Suprapubic skin (tissue), 4 donors: ENCODE results near the gene DBNDD2. TPM values are rescaled to one million over a fixed set of nuclear protein-coding genes. Genes with fewer than 3 reads are reported as not detected.

Experiments
- DNase-seq, 2 donors: peaks; one replicate each; pipeline ENCODE4 v3.0.0-alpha.2; 2019; ENCODE audit warnings: low spot score in 2 of 2
- H3K27ac ChIP-seq: fragments of 200-600 bp; sonication (generic); one replicate; pipeline ENCODE4 v1.5.1; 2019
- H3K27me3 ChIP-seq: fragments of 200-600 bp; sonication (generic); one replicate; pipeline ENCODE4 v1.5.1; 2019
- H3K36me3 ChIP-seq: fragments of 200-600 bp; sonication (generic); one replicate; pipeline ENCODE4 v1.5.1; 2019
- H3K4me1 ChIP-seq: fragments of 200-600 bp; sonication (generic); one replicate; pipeline ENCODE4 v1.5.1; 2019
- H3K4me3 ChIP-seq: fragments of 200-600 bp; sonication (generic); one replicate; pipeline ENCODE4 v1.5.1; 2019; ENCODE audit warnings: mild to moderate bottlenecking
- H3K9me3 ChIP-seq: fragments of 200-600 bp; sonication (generic); one replicate; pipeline ENCODE4 v1.5.1; 2019
- CTCF ChIP-seq, 2 donors: fragments of 200-600 bp in 1 of 2; fragments of 450-650 bp in 1 of 2; sonication (generic) in 1 of 2; IDR thresholded peaks; one replicate each; pipeline ENCODE4 v1.5.1; 2016 to 2019; ENCODE audit warnings: antibody characterized with exemption in 2 of 2, mild to moderate bottlenecking in 1 of 2, moderate library complexity in 1 of 2
- EP300 ChIP-seq: sonication (generic); formaldehyde crosslinking; IDR thresholded peaks from one replicate; pipeline ENCODE4 v1.6.1; 2017; ENCODE audit warnings: antibody characterized with exemption
- POLR2A ChIP-seq, 2 donors: fragments of 450-650 bp; IDR thresholded peaks; one replicate each; pipeline ENCODE4 v1.6.1; 2017; ENCODE audit warnings: antibody characterized with exemption in 2 of 2, mild to moderate bottlenecking in 2 of 2, moderate library complexity in 2 of 2
- POLR2AphosphoS5 ChIP-seq, 3 donors: sonication (generic); formaldehyde crosslinking; IDR thresholded peaks; one replicate each; pipeline ENCODE4 v1.6.1; 2017; ENCODE audit warnings: antibody characterized with exemption in 3 of 3
- WGBS: methylation state at CpG from one replicate; pipeline ENCODE4 v1.1.5; 2018; 5-methylcytosine and 5-hydroxymethylcytosine counted together
- total RNA-seq, 4 donors: library from RNA; depleted of rRNA; stranded (reverse); fragments of >200 nt; gene quantifications; one replicate each; pipeline ENCODE4 v1.1.0, GENCODE V29; 2016

The DBNDD2 gene
- total RNA-seq, 4 donors from 2014 or later = 42.4 to 72.3 (median 49.7) TPM

DNA sequence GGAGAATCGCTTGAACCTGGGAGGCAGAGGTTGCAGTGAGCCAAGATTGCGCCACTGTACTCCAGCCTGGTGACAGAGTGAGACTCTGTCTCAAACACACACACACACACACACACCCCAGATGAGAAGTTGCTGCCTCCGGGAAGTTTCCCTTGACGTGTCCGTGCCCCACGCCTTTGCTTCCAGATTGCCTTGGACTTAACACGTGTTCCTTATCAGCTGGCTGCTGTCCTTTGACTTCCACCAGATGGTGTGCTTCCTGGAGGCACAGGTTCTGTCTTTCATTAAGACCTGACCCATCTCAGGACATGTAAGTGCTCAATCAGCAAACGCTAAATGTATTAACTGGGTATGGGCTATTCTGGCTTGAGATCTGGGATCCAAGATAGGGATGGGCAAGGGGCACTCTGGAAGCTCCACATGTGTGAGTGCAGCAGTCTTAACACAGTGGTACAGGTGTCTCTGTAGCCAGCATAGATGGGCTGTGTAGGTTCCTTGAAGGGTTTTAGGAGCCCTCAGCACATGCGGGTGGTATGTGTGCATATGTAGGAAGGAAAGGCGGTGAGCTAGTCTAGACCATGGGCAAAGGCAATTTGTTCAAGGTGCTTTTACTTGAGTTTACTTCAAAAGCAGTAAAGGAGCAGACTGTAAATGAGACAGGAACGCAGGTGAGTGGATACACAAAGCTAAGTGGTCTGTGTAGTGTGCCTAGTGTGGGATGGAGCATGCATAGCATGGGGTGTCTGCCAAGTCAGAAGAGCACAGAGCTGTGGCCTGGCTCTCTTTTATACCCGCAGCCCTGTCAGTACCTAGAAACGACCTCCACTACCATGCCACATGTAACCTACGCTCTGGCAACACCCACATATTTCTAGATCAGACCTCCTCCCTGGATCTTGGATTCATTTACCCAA, 19.4 kb downstream of the DBNDD2 start:
- Histone ChIP-seq H3K9me3 (no peaks in the 10 kb centered on the region), H3K4me1 (peaks cover 6% of the 10 kb centered on the region), H3K36me3 (peaks cover 32% of the 10 kb centered on the region), H3K4me3 (no peak overlapping the region), H3K27ac (no peak overlapping the region), H3K27me3 (no peaks in the 10 kb centered on the region)
- WGBS = 75% methylated on average over 13 of the region's 14 CpGs
- DNase-seq = peak in 1 of 2 donors; percentile 49
- no peak for TF ChIP-seq POLR2AphosphoS5 (IDR thresholded peaks at IDR 0.05)
- TF ChIP-seq CTCF (IDR thresholded peaks at IDR 0.05) = no peak
- TF ChIP-seq POLR2A (IDR thresholded peaks at IDR 0.05) = no peak
- no peak for TF ChIP-seq EP300

GRCh38 chr20:45429618-45430017, 21.5 kb downstream of the DBNDD2 start:
- TF ChIP-seq POLR2AphosphoS5 (IDR thresholded peaks at IDR 0.05) (no peak), EP300 (no peak), CTCF (IDR thresholded peaks at IDR 0.05) (no peak)
- DNase-seq = no peak
- no peak overlapping the region for H3K27ac ChIP-seq
- WGBS = 64% methylated on average over 2 of the region's 2 CpGs
- no peak overlapping the region for H3K4me3 ChIP-seq
- peaks cover 6% of the 10 kb centered on the region for H3K4me1 ChIP-seq
- H3K27me3 ChIP-seq = no peaks in the 10 kb centered on the region
- H3K9me3 ChIP-seq = no peaks in the 10 kb centered on the region
- H3K36me3 ChIP-seq = peaks cover 16% of the 10 kb centered on the region

DNA sequence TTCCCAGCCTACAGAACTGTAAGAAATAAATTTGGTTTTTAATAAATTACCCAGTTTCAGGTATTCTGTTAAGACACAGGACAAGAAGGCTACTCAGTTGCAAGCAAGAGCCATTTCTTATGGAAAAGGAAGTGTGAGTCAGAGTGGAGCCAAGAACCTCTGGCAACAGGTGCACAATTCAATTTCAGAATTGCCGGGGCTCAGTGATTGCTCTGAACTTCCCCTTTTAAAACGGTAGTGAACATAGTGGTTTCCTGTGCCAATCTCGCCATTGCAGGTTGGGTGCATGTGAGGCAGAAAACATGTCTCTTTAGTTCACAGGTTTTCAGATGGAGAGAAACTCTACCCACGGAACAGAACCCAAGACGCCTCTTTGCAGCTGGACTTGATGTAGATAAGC, 24.2 kb downstream of the DBNDD2 start:
- Histone ChIP-seq H3K4me3 (no peak overlapping the region), H3K9me3 (no peaks in the 10 kb centered on the region), H3K27ac (no peak overlapping the region), H3K36me3 (no peaks in the 10 kb centered on the region), H3K27me3 (no peaks in the 10 kb centered on the region), H3K4me1 (peaks cover 7% of the 10 kb centered on the region)
- TF ChIP-seq POLR2AphosphoS5 (IDR thresholded peaks at IDR 0.05) (no peak), POLR2A (IDR thresholded peaks at IDR 0.05) (no peak), CTCF (IDR thresholded peaks at IDR 0.05) (no peak), EP300 (no peak)
- WGBS = 72% methylated on average over 5 of the region's 5 CpGs
- DNase-seq = no peak

DNA sequence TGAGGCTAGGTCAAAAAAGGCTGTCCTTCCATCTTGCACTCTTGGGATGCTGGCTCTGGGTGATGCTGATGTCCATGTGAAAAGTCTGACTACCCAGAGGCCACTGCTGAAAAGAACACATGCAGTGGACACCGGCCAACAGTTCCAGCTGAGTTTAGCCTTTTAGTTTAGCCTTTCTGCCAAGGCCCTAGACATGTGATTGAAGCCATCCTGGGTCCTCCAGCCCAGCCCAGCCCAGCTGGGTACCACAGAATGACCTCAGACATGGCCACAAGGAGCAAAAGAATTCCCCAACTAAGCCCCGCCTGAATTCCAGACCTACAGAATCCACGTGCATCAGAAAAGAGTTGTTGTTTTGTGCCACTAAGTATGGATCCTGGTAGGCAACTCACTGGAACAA, 25.2 kb downstream of the DBNDD2 start:
- no peaks in the 10 kb centered on the region for H3K36me3 ChIP-seq
- no peaks in the 10 kb centered on the region for H3K27me3 ChIP-seq
- TF ChIP-seq POLR2AphosphoS5 (IDR thresholded peaks at IDR 0.05) (no peak), EP300 (no peak), POLR2A (IDR thresholded peaks at IDR 0.05) (no peak), CTCF (IDR thresholded peaks at IDR 0.05) (no peak)
- H3K9me3 ChIP-seq = no peaks in the 10 kb centered on the region
- no peak overlapping the region for H3K27ac ChIP-seq
- H3K4me1 ChIP-seq = peaks cover 7% of the 10 kb centered on the region
- H3K4me3 ChIP-seq = no peak overlapping the region
- no peak for DNase-seq
- 46% methylated on average over 3 of the region's 3 CpGs for WGBS

GRCh38 chr20:45433976-45434375, 25.9 kb downstream of the DBNDD2 start:
- no peaks in the 10 kb centered on the region for H3K27me3 ChIP-seq
- no peak for TF ChIP-seq EP300
- TF ChIP-seq POLR2AphosphoS5 (IDR thresholded peaks at IDR 0.05) = no peak
- no peak for TF ChIP-seq POLR2A (IDR thresholded peaks at IDR 0.05)
- TF ChIP-seq CTCF (IDR thresholded peaks at IDR 0.05) = no peak
- H3K27ac ChIP-seq = no peak overlapping the region

More at GRCh38 chr20:45433976-45434375, 25.9 kb downstream of the DBNDD2 start:
- 93% methylated on average over 4 of the region's 4 CpGs for WGBS
- H3K4me3 ChIP-seq = no peak overlapping the region
- no peaks in the 10 kb centered on the region for H3K36me3 ChIP-seq
- peaks cover 7% of the 10 kb centered on the region for H3K4me1 ChIP-seq
- no peak for DNase-seq
- no peaks in the 10 kb centered on the region for H3K9me3 ChIP-seq
